K562 (cell line): ENCODE measurements around the gene APC2. TPM values are rescaled to one million over a fixed set of nuclear protein-coding genes. Genes with fewer than 3 reads are reported as not detected.
A peak's percentile ranks its signal among the peaks of the same experiment; 100 is the strongest.

Experiments
- ATF1 ChIP-seq, 2 experiments: fragments of 450-650 bp in 1 of 2; IDR thresholded peaks; 2 replicates each; pipeline ENCODE4 v1.6.1; 2016; ENCODE audit warnings: missing compliant biosample characterization in 1 of 2, missing genetic modification characterization in 1 of 2
- CREM ChIP-seq: IDR thresholded peaks from 2 replicates; pipeline ENCODE4 v1.6.1; 2014; ENCODE audit warnings: antibody characterized with exemption, low read depth
- ELF4 ChIP-seq: fragments of 450-650 bp; formaldehyde crosslinking; IDR thresholded peaks from 2 replicates; pipeline ENCODE4 v1.4.0; 2022; ENCODE audit warnings: missing genetic modification characterization
- ETV6 ChIP-seq, 3 experiments: fragments of 150-350 bp in 1 of 3; sonication (generic) in 1 of 3; formaldehyde crosslinking in 1 of 3; IDR thresholded peaks; 2 replicates each; pipeline versions ENCODE4 v1.6.1 to v1.8.0; 2014 to 2022; ENCODE audit warnings: borderline replicate concordance in 2 of 3, low read depth in 2 of 3, antibody characterized with exemption in 1 of 3, low read length in 1 of 3, mild to moderate bottlenecking in 1 of 3, missing genetic modification reagents in 1 of 3
- FOXP1 ChIP-seq: sonication (generic); formaldehyde crosslinking; IDR thresholded peaks from 2 replicates; pipeline ENCODE4 v1.8.0; 2022; ENCODE audit warnings: mild to moderate bottlenecking, missing genetic modification reagents
- HNRNPH1 ChIP-seq: fragments of 200-400 bp; formaldehyde crosslinking; optimal IDR thresholded peaks from 2 replicates; pipeline ENCODE3; 2017; ENCODE audit warnings: low read depth, mild to moderate bottlenecking, low read length, moderate library complexity
- MEIS2 ChIP-seq: fragments of 450-650 bp; IDR thresholded peaks from 2 replicates; pipeline ENCODE4 v1.6.1; 2014; ENCODE audit warnings: mild to moderate bottlenecking; ENCODE audit not compliant: partially characterized antibody
- NELFE ChIP-seq: IDR thresholded peaks from 2 replicates; pipeline ENCODE4 v1.6.1; 2011; ENCODE audit warnings: mild to moderate bottlenecking; ENCODE audit not compliant: insufficient read depth, insufficient read length
- PHF21A ChIP-seq: fragments of 450-650 bp; IDR thresholded peaks from 2 replicates; pipeline ENCODE4 v1.6.1; 2017; ENCODE audit warnings: low read depth, borderline replicate concordance
- PML ChIP-seq: IDR thresholded peaks from 2 replicates; pipeline ENCODE4 v1.6.1; 2012; ENCODE audit warnings: low read length, inconsistent platforms
- PURB ChIP-seq: sonication (generic); formaldehyde crosslinking; IDR thresholded peaks from 2 replicates; pipeline ENCODE4 v1.9.0; 2021; ENCODE audit warnings: low read depth, mild to moderate bottlenecking, missing genetic modification reagents
- RUNX1 ChIP-seq: sonication (generic); IDR thresholded peaks from 2 replicates; pipeline ENCODE4 v1.6.1; 2016; ENCODE audit warnings: antibody characterized with exemption, low read depth
- SOX6 ChIP-seq: fragments of 450-650 bp; IDR thresholded peaks from 2 replicates; pipeline ENCODE4 v1.6.1; 2014; ENCODE audit warnings: mild to moderate bottlenecking
- SPI1 ChIP-seq: IDR thresholded peaks from 2 replicates; pipeline ENCODE4 v1.6.1; 2011; ENCODE audit warnings: low read depth, low read length, control low read depth, borderline replicate concordance
- XRCC5 ChIP-seq: fragments of 200-400 bp; formaldehyde crosslinking; IDR thresholded peaks from 2 replicates; pipeline ENCODE4 v1.6.1; 2017; ENCODE audit warnings: low read depth, mild to moderate bottlenecking, low read length
- ZNF263 ChIP-seq: sonication (generic); formaldehyde crosslinking; IDR thresholded peaks from 2 replicates; pipeline ENCODE4 v1.8.0; 2022; ENCODE audit warnings: mild to moderate bottlenecking, missing genetic modification reagents, borderline replicate concordance
- ZNF584 ChIP-seq: fragments of 200-800 bp; sonication (Bioruptor generic); IDR thresholded peaks from 2 replicates; pipeline ENCODE4 v1.6.1; 2016; ENCODE audit warnings: low read depth, mild to moderate bottlenecking, missing genetic modification characterization, missing compliant biosample characterization
- polyA plus RNA-seq, 8 experiments: library from polyadenylated mRNA; depleted of rRNA in 4 of 8; stranded (reverse) in 5 of 8; unstranded in 3 of 8; fragments of >200 nt; fragmentation: Nextera tagmentation in 2 of 8; fragmentation: Illumina TruSeq in 1 of 8; extraction: Ambion mirVana in 2 of 8; extraction: Trizol in 1 of 8; gene quantifications; 2 replicates each; pipeline versions ENCODE4 v1.2.1 to v1.2.3, GENCODE V29; 2011 to 2014; ENCODE audit warnings: inconsistent platforms in 1 of 8, missing spikeins in 1 of 8
- total RNA-seq, 7 experiments: library from RNA; depleted of rRNA in 6 of 7; stranded (reverse); fragments of >200 nt in 6 of 7; fragmentation: Illumina TruSeq in 2 of 7; extraction: Trizol in 2 of 7; gene quantifications; 2 replicates each; pipeline versions ENCODE4 v1.2.1 to v1.2.3, GENCODE V29; 2011 to 2021; ENCODE audit warnings: low replicate concordance in 1 of 7
- TF ChIP-seq, protein P1 (sequence below): IDR thresholded peaks from 2 replicates; pipeline ENCODE4 v1.6.1; 2011; ENCODE audit warnings: borderline replicate concordance, low read depth, mild to moderate bottlenecking, moderate library complexity, low read length; ENCODE audit not compliant: insufficient read depth, poor library complexity, severe bottlenecking
- TF ChIP-seq, protein P2 (sequence below), 2 experiments: fragments of 250-450 bp in 1 of 2; fragments of 450-650 bp in 1 of 2; sonication (Bioruptor Pico) in 1 of 2; IDR thresholded peaks; 2 replicates each; pipeline versions ENCODE4 v1.6.1 to v1.8.0; 2016 to 2021; ENCODE audit warnings: mild to moderate bottlenecking in 2 of 2, moderate library complexity in 2 of 2, missing compliant biosample characterization in 1 of 2, missing genetic modification characterization in 1 of 2
- TF ChIP-seq, protein P3 (sequence below): sonication (generic); formaldehyde crosslinking; IDR thresholded peaks from 2 replicates; pipeline ENCODE4 v1.9.0; 2022; ENCODE audit warnings: mild to moderate bottlenecking, missing genetic modification reagents
- TF ChIP-seq, protein P4 (sequence below): fragments of 200-800 bp; sonication (Bioruptor generic); IDR thresholded peaks from 2 replicates; pipeline ENCODE4 v1.6.1; 2017; ENCODE audit warnings: missing genetic modification characterization, missing compliant biosample characterization

The APC2 gene
- total and polyA plus RNA-seq, 9 of the 15 experiments (the other 6 are each of a cell fraction or from before 2014, with no cell fraction given) = 0.01 to 0.40 (median 0.05) TPM; not detected in 3

DNA sequence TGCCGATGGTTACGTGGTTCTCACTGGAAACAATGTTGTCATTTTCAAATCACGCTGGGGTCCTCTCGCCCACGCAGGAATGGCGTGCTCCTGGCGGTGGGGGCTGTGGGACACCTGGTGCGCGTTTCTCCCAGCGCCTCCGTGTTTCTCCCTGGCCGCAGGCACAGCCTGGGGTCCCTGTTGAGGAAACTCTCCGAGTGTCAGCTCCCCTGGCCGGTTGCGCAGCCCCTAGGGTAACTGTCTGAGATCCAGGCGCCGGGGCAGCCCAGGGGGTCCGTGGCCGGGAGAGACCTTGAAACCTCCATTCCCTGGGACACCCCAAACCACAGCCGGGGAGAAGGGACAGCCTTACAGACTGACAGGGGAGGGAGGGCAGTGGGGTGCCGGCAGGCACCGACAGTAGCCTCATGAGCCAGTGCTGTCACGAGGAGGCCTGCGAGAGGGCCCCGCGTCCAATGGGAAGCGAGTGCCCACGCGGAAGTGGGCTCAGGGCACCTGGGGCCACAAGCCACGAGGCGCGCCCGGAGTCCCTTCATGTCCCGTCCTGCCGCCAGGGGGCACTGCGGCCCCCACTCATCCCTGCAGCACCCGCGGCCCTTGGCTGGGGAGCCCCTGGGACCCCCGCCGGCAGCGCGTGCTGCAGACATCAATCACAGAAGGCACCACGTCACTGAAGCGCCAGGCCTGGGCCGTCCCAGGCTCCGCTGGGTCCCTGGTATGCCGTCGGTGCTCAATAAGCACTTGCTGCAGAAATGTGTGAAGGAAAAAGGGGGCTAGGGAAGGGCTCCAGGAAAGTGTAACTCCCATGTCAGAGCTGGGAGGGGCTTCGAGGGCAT is 53.4 kb downstream of the APC2 start (continued):
- TF ChIP-seq ATF1 (CRISPR knock-in tag; IDR thresholded peaks at IDR 0.05) (no peak), ATF1 (tag; IDR thresholded peaks at IDR 0.05) (peak; percentile 66; the same call in 1 of the 2 replicates), SPI1 (0 out of 2 replicates have a peak, but pooled peaks have one; percentile 28), ETV6 (IDR thresholded peaks at IDR 0.05; ENCODE audit: borderline replicate concordance in 1 of 2, low read depth in 2 of 2, low read length in 1 of 2) (no peak; a peak in 1 of 4 replicates), ETV6 (CRISPR knock-in tag; IDR thresholded peaks at IDR 0.05; ENCODE audit: borderline replicate concordance) (peak; percentile 70; the same call in 1 of the 2 replicates), ELF4 (0 out of 2 replicates have a peak, but pooled peaks have one; percentile 47), CREM (peak; percentile 53; the same call in 1 of the 2 replicates), PML (0 out of 2 replicates have a peak, but pooled peaks have one; percentile 40), ZNF263 (peak; percentile 79; the same call in 1 of the 2 replicates), MEIS2 (peak; percentile 73), XRCC5 (0 out of 2 replicates have a peak, but pooled peaks have one; percentile 80), PURB (CRISPR knock-in tag) (no peak), PHF21A (0 out of 2 replicates have a peak, but pooled peaks have one; percentile 4), HNRNPH1 (no peak), RUNX1 (0 out of 2 replicates have a peak, but pooled peaks have one; percentile 15), SOX6 (0 out of 2 replicates have a peak, but pooled peaks have one; percentile 27), NELFE (no peak), FOXP1 (peak; percentile 94), ZNF584 (CRISPR knock-in tag) (0 out of 2 replicates have a peak, but pooled peaks have one; percentile 51)
- TF ChIP-seq, protein P1, sequence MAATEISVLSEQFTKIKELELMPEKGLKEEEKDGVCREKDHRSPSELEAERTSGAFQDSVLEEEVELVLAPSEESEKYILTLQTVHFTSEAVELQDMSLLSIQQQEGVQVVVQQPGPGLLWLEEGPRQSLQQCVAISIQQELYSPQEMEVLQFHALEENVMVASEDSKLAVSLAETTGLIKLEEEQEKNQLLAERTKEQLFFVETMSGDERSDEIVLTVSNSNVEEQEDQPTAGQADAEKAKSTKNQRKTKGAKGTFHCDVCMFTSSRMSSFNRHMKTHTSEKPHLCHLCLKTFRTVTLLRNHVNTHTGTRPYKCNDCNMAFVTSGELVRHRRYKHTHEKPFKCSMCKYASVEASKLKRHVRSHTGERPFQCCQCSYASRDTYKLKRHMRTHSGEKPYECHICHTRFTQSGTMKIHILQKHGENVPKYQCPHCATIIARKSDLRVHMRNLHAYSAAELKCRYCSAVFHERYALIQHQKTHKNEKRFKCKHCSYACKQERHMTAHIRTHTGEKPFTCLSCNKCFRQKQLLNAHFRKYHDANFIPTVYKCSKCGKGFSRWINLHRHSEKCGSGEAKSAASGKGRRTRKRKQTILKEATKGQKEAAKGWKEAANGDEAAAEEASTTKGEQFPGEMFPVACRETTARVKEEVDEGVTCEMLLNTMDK = peak; percentile 75
- TF ChIP-seq, protein P2, sequence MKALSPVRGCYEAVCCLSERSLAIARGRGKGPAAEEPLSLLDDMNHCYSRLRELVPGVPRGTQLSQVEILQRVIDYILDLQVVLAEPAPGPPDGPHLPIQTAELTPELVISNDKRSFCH (CRISPR knock-in tag; IDR thresholded peaks at IDR 0.05) = no peak
- TF ChIP-seq, protein P2 (tag; IDR thresholded peaks at IDR 0.05) = peak; percentile 43; the same call in 1 of the 2 replicates
- TF ChIP-seq, protein P3, sequence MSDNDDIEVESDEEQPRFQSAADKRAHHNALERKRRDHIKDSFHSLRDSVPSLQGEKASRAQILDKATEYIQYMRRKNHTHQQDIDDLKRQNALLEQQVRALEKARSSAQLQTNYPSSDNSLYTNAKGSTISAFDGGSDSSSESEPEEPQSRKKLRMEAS (CRISPR knock-in tag) = peak; percentile 99
- TF ChIP-seq, protein P4, sequence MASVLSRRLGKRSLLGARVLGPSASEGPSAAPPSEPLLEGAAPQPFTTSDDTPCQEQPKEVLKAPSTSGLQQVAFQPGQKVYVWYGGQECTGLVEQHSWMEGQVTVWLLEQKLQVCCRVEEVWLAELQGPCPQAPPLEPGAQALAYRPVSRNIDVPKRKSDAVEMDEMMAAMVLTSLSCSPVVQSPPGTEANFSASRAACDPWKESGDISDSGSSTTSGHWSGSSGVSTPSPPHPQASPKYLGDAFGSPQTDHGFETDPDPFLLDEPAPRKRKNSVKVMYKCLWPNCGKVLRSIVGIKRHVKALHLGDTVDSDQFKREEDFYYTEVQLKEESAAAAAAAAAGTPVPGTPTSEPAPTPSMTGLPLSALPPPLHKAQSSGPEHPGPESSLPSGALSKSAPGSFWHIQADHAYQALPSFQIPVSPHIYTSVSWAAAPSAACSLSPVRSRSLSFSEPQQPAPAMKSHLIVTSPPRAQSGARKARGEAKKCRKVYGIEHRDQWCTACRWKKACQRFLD (CRISPR knock-in tag) = 0 out of 2 replicates have a peak, but pooled peaks have one; percentile 40
